HG02759 (cell line): ENCODE results near the gene CCT5.

Experiments
- ATAC-seq: cut with Tn5 transposase; IDR thresholded peaks from one replicate; pipeline ENCODE4 v1.9.1; 2021; ENCODE audit warnings: mild to moderate bottlenecking, moderate library complexity; ENCODE audit not compliant: unreplicated experiment

The CCT5 gene

DNA sequence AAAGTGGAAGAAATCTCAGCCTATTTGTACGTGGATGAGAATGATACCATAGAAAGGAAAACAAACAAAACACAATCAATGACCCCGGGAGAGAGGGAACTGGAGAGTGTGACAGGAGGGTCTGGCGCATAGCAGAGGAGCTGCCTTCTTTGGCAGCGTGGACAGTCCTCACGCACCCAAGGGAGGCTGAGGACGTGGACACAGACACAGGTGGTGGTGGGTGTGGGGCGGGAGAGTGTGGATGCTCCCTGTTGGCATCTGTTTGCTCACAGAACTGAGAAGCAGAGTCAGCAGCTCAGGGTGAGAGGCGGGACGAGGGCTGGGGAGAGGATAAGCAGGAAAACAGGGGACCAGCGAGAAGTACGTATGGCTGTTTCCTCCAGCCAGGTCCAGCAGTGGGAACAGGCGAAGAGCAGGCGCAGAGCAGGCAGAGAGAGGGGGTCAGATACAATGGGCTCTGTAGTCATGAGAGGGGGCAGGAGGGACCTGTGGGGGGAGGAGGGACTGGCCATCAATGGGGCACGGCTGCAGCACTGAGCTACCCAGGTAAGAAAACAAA, 47.6 kb downstream of the CCT5 start:
- ATAC-seq: no peak

DNA sequence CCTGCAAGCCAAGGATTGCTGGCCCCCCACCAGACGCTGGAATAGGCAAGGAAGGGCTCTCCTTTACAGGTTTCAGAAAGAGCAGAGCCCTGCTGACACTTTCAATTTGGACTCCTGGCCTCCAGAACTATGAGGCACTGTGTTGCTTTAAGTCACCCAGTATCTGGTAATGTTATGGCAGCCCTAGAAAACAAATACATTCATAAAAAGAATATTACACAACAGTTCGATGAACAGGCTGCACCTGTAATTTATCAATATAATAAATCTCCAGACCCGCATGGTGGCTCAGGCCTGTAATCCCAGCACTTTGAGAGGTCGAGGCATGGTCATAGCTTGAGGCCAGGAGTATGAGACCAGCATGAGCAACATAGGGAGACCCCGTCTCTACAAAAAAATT, 50.2 kb downstream of the CCT5 start:
- ATAC-seq: no peak

DNA sequence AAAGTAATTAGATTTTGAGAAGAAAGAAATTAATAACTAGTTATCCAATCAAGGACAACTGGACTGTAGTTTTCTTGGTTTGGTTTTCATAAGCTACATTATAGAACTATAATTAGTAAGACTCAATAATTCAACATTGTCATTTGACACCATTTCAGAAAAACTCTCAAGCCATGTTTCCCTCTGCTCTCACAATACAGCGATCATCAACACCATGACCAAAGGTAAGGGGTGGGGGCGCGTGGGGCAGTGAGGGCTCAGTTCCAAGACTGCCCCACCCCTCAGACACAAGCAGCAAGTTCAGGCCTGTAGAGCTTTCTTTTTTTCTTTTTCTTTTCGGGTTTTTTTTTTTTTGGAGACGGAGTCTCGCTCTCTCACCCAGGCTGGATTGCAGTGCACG, 51.2 kb downstream of the CCT5 start:
- ATAC-seq: no peak

DNA sequence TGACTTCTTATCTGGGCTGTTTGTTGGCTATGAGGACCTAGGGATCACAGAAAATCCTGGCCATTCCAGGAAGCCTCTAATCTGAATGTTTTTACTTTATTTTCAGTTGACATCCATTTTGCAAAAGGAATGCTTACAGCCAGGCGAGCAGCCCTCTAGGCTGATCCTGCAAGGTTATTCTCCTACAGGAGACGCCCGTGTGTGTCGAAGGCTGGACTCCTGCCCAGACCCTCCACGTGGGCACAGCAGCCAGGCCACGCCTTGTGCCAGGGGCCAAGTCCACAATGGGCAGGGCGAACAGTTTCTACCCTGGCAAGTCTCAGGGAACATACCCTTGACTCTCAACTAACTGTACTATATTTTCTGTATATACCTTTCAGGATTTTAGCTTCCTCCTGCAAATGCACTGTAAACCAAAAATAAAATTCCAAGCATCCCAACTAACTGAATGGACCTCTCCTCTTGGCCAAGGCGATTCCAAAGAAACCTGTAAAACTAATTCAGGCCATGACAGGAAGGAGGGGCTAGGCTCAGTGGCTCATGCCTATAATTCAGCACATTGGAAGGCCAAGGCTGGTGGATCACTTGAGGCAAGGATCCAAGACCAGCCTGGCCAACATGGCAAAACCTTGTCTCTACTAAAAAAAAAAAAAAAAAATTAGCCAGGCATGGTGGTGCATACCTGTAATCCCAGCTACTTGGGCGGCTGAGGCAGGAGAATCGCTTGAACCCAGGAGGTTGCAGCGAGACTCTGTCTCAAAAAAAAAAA, 51.9 kb downstream of the CCT5 start:
- ATAC-seq: no peak

DNA sequence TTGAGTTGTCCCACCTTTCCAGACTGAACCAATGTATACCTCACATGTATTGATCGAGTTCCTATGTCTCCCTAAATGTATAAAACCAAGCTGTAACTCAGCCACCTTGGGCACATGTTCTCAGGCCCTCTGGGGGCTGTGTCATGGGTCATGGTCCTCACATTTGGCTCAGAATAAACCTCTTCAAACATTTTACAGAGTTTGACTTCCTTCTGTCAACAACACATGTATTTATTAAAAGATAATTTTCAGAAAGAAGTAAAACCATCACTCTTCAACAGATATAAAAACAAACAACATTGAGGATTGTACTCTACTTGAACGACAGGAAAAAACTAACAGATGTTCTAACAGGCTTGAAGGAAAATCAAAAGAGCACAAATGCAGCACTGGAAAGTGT, 53.1 kb downstream of the CCT5 start:
- ATAC-seq: no peak

DNA sequence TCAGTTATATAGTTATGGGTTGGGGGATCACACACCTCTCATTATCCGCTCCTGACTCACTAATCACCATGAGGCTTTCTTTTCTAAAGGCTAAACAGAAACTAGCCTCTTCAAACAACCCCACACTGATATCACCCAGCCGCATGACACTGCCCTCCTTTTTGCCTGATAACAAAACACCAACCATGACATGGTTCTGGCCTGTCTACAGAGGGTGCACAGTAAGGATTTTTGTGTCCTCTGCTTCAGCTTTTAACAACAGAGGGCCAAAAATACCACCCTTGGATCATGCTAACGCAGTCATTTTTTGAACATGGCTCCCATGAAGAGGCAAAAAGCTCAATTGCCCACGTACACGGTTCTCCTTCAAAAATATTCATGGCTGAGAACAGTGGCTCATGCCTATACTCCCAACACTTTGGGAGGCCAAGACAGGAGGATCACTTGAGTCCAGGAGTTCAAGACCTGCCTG, 53.7 kb downstream of the CCT5 start:
- ATAC-seq: no peak

DNA sequence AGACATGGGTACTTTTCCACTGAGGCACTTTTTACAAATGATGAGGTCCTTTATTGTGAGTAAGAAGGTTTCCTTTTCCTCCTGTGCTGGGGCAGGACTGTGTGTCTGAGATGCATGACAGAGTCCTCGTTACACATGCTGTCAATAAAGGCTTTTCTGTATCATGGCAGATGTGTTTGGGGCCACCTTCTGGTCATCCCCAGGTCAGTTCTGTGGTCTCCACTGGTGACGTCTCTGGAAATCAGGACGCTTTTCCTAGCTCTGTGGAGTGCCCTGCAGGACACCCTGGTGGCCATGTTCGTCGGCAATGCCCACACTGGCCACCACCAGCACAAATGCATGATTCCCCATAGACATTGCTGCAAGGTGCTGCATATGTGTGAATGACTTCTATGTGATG, 54.9 kb downstream of the CCT5 start:
- ATAC-seq: no peak

DNA sequence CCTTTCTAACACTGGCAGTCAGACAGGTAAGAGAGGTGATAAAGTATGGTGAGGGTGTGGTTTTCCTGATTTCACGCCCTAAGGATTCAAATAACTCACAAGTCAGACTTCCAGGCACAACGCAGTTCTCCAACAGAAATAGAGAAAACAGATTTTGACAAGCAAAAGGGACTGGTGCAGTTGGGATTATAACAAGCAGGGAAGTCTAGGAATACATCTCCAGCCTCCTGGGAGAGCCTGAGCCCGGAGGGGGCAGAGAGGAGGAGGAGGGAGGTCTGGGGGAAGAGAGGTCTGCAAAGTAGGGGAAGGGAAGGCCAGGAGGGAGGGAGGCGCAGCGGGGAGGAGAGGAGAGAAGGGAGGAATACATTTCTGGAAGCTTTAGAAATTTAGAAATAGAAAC, 56.0 kb downstream of the CCT5 start:
- ATAC-seq: no peak

DNA sequence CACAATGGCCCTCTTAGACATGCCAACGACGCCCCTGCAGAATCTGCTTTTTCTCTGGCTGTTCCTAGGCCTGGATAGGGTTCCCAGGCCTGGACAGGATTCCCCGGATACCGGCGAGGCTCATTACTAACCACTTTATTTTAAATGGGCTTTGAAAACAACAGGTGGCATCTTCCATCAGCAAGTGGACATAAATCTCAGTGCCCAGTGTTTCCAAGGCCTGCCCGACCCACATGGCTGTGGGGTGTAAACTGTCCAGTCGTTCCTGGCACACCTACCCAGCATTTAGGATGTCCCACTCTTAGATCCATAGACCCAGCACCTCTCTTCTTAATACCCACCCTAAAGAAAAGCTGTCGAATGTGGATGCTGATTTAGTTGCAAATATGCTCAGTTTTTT, 56.7 kb downstream of the CCT5 start:
- no peak for ATAC-seq

DNA sequence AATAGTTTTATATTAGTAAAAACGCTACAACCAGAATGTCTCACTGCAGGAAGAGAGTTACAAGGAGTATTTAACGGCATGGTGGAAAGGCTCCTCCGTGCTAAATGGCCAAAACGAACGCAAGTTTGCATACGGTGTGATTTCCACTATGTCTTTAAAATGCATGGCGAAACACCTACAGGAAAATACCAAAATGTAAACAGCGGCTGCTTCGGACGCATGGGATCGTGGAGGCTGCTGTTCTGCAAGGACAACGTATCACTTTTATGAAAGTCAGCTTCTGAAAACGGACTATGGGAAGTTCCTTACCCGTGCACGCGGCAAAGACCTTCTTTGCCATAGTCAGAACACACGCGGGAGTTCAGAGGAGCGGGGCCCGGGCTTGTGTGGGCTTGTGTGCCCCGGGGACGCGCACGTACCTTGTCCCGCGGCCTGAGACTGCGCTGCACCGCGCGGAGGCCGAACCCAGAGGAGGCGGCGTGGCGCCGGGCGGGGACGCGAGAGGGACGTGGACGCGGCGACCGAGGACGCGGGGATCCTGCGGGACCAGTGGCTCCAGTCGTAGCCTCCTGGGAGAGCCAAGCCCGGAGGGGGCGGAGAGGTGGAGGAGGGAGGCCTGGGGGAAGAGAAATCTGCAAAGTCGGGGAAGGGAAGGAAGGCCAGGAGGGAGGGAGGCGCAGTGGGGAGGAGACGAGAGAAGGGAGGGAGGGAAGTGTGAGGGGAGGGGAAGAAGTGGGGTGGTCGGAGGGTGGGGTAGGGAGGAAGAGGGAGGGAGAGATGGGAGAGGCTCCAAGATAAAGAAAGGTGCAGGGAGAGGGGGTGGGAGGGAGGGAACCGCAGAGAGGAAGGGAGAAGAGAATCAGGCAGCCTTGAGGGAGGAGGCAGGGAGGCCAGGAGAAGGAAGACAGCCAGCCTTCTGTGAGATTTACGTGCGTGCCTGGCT, 57.4 kb downstream of the CCT5 start, which contains the start of gene CMBL:
Gene CMBL (minus strand): TSS at position 697 of the 943 bp plus-strand sequence. CDS start 17,140 bp downstream, outside the sequence.
- ATAC-seq: peak; percentile 89

DNA sequence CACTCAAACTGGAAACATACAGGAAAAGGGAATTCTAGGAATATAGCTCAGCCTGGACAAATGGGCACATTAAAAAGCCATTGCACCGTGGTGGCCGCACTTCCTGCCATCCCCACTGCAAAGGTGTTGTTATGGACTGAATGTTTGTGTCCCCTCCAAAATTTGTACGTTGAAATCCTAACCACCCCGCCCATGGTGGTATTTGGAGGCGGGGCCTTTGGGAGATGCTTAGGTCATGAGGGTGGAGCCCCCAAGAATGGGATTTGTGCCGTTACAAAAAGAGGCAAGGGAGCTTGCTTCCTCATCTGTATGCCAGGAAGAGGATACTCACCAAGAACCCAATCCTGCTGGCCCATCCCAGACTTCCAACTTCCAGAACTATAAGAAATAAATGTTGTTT, 58.8 kb downstream of the CCT5 start:
- no peak for ATAC-seq

DNA sequence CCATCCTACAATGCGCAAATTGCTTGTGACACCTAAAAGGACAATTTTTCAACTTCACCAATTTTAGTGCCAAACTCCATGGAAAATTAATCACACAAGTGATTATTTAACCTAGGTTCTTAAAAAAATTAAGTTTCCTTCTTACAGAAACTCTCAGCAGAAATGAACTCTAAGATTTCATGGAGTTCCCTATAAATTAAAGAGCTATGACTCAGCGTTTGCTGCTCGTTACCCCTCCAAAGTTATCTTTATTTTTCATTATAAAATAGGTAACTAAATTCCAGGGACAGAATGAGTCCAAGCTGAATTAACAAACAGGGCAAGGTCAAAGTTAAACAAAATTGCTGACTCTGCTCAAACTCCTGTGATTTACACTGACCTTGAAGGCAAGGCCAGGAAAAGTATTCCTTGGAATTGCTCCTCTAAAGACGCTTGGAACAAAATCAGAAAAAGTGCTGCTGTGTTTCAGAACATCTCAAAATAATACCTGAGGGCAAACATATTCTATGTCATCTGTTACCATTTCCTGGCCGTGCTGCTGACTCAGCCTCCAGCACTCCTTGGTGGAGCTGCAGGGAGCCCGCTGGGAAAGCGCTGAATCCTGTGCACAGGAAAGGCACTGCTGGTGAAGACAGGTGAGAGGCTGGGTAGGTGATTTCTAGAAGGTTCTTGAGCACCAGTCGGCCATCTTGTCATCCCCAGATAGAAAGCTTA, 60.1 kb downstream of the CCT5 start:
- ATAC-seq: no peak

DNA sequence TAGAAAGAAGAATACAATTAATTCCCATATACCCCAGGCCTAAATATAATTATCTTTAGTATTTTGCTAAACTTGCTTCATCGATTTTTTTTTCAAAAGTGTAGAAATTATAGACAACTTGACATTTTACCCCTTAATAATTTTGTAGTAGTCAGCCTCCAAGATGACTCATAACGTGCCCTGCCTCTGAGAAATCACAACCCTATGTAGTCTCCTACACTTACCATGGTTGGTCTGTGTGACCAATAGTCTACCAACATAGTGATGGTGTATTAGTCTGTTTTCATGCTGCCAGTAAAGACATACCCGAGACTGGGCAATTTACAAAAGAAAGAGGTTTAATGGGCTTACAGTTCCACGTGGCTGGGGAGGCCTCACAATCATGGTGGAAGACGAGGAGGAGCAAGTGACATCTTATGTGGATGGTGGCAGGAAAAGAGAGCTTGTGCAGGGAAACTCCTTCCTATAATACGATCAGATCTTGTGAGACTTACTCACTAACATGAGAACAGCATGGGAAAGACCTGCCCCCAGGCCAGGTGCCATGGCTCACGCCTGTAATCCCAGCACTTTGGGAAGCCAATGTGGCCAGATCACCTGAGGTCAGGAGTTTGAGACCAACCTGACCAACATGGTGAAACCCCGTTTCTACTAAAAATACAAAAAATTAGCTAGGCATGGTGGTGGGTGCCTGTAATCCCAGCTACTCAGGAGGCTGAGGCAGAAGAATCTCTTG, 60.9 kb downstream of the CCT5 start:
- peak; percentile 42 for ATAC-seq

DNA sequence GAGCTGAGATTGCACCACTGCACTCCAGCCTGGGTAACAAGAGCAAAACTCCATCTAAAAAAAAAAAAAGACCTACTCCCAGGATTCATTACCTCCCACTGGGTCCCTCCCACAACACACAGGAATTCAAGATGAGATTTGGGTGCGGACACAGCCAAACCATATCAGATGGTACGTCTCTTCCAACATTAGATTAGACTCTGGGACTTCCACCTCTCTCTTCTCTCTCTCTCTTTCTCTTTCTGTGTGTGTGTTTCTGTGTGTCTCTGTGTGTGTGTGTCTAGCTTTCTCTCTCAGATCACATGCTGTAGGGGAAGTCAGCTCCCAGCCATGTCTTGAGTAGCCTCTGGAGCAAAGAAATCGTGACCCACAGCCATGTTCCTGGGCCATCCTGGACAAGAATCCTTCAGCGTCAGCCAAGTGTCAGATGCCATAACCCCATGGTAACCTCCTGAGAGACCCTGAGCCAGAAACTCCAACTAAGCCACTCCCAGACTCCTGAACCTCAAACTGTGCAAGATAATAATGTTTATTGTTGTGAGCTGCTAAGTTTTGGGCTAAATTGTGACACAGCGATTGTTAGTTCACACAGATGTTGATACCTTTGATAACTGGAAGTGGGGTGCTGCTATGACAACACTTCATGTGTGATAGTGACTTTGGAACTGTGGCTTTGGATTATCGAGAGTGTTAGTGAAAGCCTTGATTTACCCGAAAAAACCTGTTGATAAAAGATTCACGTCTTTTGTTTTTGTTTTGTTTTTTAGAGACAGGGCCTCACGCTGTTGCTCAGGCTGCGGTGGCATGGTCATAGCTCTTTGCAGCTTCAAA, 61.7 kb downstream of the CCT5 start:
- ATAC-seq: no peak

DNA sequence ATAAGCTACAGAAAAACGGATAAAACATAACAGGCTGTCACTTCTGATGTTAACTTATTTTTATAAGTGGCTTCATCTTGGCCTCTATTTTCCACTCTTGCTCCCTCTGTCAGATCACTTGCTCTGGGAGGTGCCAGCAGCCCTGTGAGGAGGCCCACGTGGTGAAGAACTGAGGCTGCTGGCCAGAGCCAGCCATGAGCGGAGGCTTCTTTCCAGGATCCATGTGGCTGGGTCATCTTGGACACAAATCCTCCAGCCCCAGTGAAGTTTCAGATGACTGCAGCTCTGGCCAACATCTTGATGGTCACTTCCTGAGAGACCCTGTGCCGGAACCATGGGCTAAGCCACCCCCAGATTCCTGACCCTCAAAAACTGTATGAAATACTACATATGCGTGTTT, 65.1 kb downstream of the CCT5 start:
- no peak for ATAC-seq
